Retina (tissue), 1 donor: ENCODE results near the gene PARP8.
"Not testable (repeated sequence)": the region's sequence is repeated elsewhere in the genome, so short reads cannot be mapped to it uniquely, and the experiment has no call there.

ENCODE experiments used
- DNase-seq: peaks from one replicate; pipeline ENCODE4 v3.0.0-alpha.2; 2016

Gene PARP8

GRCh38 chr5:50684721-50685120 lies 18.3 kb downstream of the PARP8 start:
- DNase-seq: no peak

- no peak for DNase-seq
These were observed 21.1 kb downstream of the PARP8 start for GRCh38 chr5:50687548-50687947.

- DNase-seq: no peak
These were observed 25.1 kb downstream of the PARP8 start for GRCh38 chr5:50691399-50692016.

- no peak for DNase-seq
These were observed 27.7 kb downstream of the PARP8 start for GRCh38 chr5:50694027-50694590.

GRCh38 chr5:50694626-50695025 lies 28.2 kb downstream of the PARP8 start:
- DNase-seq: not testable (repeated sequence)

GRCh38 chr5:50697739-50698138 lies 31.3 kb downstream of the PARP8 start:
- no peak for DNase-seq

- no peak for DNase-seq
These were observed 33.3 kb downstream of the PARP8 start for GRCh38 chr5:50699737-50700136.

GRCh38 chr5:50700706-50701105 lies 34.3 kb downstream of the PARP8 start:
- no peak for DNase-seq

GRCh38 chr5:50702615-50703366 lies 36.4 kb downstream of the PARP8 start:
- DNase-seq: no peak

GRCh38 chr5:50703367-50703666 lies 36.9 kb downstream of the PARP8 start:
- no peak for DNase-seq

GRCh38 chr5:50704730-50705129 lies 38.3 kb downstream of the PARP8 start:
- DNase-seq: no peak

- no peak for DNase-seq
These were observed 43.0 kb downstream of the PARP8 start for GRCh38 chr5:50709471-50709870.

- no peak for DNase-seq
These were observed 44.4 kb downstream of the PARP8 start for GRCh38 chr5:50710838-50711237.

GRCh38 chr5:50711280-50711679 lies 44.8 kb downstream of the PARP8 start:
- no peak for DNase-seq

GRCh38 chr5:50712479-50712878 lies 46.0 kb downstream of the PARP8 start:
- no peak for DNase-seq

GRCh38 chr5:50715001-50715400 lies 48.6 kb downstream of the PARP8 start:
- no peak for DNase-seq

GRCh38 chr5:50716134-50716533 lies 49.7 kb downstream of the PARP8 start:
- no peak for DNase-seq

- DNase-seq: no peak
These were observed 51.2 kb downstream of the PARP8 start for GRCh38 chr5:50717651-50718050.

GRCh38 chr5:50720061-50720710 lies 53.7 kb downstream of the PARP8 start:
- DNase-seq: no peak

GRCh38 chr5:50722223-50722622 lies 55.8 kb downstream of the PARP8 start:
- no peak for DNase-seq

GRCh38 chr5:50724262-50724661 lies 57.8 kb downstream of the PARP8 start:
- no peak for DNase-seq

- DNase-seq: no peak
These were observed 59.5 kb downstream of the PARP8 start for GRCh38 chr5:50725800-50726474.

- DNase-seq: no peak
These were observed 60.2 kb downstream of the PARP8 start for GRCh38 chr5:50726475-50727148.
